ENCODE data around the gene CPOX.
"Not testable (repeated sequence)": the region's sequence is repeated elsewhere in the genome, so short reads cannot be mapped to it uniquely, and the experiment has no call there.

Gene CPOX

DNA sequence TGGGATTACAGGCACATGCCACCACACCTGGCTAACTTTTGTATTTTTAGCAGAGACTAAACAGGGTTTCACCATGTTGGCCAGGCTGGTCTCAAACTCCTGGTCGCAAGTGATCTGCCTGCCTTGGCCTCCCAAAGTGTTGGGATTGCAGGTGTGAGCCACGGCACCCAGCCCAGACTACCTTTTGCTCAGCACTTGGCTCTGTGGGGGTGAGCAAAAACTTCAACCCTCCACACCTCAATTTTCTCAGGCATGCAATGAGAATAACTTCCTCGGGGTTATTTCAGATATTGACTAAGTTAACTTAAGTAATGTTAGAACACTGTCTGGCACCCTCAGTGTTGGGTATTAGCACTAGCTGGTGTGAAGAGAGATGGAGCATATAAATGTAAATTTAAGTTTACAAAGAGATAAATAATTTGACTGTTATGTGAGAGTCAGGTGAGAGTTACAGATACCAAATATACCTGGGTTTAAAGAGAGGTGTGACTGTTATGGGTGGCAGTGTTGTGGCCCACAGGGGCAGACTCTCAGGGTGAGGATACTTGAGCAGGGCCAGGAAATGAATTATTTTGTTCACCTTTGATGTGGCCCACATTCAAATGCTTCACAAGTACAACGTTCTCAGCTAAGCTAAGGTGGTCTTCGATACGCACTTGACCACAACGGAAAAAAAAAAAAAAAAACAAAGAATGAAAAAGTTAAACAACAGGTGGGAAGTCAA lies 29.0 kb downstream of the CPOX start:
- in situ Hi-C loops (cut with MboI; ENCODE audit: low sequenced_read_pairs), result no loop called here

DNA sequence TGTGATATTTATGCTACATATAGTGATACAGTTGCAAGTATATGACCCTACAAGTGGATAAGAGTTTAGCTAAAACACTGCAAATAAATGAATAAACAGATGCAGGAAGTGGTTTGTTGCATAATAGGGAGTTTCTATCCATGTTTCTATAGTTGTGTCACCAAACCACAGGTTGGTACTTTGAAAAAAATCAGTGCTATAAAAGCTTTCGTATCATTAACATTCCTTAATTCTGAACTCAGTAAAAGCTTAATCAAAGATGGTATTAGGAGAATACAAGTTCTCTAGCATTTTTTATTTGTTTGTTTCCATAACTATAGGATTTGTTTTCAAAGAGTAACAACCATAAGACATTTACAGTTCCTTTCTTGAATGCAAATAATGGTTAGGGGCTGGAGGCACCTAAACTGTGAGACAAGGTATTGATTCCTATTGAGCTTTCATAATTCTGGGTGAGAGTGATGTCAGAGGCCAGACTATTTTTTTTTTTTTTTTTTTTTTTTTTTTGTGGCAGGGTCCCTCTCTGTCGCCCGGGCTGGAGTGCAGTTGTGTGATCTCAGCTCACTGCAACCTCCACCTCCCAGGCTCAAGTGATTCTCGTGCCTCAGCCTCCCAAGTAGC lies 29.6 kb downstream of the CPOX start:
- in situ Hi-C loops (cut with MboI; ENCODE audit: low sequenced_read_pairs), result no loop called here

DNA sequence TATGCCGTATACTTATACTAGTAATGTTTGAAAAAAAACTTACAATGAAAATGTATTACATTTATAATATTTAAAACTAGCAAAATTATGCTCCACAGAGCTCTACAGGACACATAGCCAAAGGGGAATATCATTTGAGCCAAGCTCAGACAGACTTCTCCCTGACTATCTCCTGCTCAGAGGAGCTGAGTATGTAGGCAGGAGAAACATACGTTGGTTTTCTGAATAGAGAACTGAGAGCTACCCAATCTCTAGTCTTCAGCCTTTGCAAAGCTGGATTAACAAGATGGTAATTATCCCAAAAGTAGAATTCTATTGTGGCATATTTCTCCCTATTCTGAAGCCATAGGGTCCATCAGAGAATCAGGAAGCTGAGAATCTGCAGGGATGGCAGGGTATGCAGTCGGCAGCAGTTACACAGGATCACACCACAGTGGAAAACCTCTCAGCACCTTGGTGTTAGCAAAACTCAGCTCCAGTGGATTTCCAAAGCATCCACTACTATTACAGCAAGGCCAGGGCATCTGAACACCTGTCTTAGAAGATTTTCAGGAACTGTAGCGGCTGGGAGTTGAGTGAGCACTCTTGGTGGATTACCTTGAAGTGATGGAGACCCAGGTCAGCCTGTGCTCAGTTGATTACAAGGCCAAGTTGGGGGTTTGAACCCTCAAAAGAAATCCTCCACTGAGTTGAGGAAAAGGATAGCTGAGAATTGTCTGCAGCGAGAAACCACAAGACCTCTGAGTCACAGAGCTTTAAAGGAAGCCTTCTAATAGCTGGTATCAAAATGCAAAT lies 31.5 kb downstream of the CPOX start:
- in situ Hi-C loops (cut with MboI; ENCODE audit: low sequenced_read_pairs), result no loop called here

DNA sequence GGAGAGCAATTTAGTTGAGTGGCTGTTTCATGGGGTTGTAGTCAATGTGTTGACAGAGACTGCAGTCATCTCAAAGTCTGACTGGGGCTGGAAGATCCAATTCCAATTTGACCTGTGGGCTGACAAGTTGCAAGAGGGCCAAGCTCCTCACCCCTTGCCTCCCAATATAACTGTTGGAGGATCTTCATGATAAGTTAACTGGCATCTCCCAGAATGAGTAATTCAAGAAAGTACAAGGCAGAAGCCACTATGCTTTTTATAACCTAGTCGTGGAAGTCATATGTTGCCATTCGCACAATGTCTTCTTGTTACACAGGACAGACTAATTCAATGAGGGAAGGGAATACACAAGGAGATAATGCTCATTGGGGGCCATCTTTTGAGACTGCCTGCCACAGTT lies 32.5 kb downstream of the CPOX start:
- in situ Hi-C loops (cut with MboI; ENCODE audit: low sequenced_read_pairs), result no loop called here

DNA sequence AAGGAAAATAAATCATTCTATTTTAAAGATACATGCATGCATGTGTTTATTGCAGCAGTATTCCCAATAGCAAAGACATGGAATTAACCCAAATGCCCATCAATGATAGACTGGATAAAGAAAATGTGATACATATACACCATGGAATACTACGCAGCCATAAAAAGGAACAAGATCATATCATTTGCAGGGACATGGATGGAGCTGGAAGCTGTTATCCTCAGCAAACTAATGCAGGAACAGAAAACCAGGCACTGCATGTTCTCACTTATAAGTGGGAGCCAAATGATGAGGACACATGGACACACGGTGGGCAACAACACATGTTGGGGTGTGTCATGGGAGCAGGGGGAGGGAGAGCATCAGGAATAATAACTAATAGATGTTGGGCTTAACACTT lies 33.6 kb downstream of the CPOX start:
- in situ Hi-C loops (cut with MboI; ENCODE audit: low sequenced_read_pairs), result not testable (repeated sequence)

DNA sequence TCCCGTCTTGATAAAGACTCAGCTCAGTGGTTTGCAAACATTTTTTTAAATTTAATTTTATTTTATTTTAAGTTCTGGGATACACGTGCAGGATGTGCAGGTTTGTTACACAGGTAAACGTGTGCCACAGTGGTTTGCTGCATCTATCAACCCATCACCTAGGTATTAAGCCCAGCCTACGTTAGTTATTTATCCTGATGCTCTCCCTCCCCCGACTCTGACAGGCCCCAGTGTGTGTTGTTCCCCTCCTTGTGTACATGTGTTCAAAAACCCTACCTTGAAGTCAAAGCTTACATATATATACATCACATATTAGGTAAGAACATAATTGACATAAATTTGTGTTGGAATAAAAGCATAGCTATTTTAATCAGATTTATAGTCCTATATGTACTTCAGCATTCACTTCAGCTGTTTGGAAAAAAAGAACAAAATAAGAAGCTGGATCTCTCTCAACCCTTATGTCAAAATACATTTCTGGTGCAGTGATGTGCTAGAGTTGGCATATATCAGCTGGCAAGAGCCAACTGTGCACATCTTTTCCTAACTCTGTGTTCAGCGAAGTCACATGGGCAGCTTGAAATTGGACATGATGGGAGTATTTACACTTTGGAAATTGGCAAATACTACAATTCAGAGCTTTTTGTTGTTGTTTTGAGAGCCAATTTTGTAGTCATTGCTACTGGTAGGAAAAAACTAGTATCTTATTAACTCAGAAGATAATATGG lies 35.1 kb downstream of the CPOX start:
- in situ Hi-C loops (cut with MboI; ENCODE audit: low sequenced_read_pairs), result no loop called here

DNA sequence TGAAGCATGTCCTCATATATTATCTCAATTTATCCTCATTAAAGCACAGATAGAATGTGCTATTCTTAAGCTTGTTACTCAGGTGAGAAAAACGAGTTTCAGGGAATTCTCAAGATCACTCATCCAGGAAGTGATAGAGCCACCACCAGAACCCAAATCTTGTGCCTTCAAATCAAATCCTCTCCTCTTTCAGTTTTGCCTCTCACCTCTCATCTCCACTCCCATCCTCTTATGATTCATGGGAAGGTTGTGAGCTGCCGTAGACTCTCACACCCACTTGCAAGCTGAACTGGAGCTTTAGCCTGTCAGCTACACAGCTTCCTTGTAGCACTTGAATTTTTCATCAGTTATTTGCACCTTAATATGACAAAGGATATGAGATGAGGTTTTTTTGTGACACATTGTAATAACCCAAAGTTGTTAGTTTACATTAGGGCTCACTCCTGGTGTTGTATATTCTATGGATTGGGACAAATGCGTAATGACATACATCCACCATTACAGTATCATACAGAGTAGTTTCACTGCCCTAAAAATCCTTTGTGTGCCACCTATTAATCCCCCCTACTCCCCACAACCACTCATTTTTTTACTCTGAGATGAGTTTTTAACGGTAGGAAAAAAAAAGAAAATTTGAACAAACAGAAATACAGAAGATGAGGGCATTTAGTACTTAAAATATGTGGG lies 35.9 kb downstream of the CPOX start:
- in situ Hi-C loops (cut with MboI; ENCODE audit: low sequenced_read_pairs), result no loop called here

DNA sequence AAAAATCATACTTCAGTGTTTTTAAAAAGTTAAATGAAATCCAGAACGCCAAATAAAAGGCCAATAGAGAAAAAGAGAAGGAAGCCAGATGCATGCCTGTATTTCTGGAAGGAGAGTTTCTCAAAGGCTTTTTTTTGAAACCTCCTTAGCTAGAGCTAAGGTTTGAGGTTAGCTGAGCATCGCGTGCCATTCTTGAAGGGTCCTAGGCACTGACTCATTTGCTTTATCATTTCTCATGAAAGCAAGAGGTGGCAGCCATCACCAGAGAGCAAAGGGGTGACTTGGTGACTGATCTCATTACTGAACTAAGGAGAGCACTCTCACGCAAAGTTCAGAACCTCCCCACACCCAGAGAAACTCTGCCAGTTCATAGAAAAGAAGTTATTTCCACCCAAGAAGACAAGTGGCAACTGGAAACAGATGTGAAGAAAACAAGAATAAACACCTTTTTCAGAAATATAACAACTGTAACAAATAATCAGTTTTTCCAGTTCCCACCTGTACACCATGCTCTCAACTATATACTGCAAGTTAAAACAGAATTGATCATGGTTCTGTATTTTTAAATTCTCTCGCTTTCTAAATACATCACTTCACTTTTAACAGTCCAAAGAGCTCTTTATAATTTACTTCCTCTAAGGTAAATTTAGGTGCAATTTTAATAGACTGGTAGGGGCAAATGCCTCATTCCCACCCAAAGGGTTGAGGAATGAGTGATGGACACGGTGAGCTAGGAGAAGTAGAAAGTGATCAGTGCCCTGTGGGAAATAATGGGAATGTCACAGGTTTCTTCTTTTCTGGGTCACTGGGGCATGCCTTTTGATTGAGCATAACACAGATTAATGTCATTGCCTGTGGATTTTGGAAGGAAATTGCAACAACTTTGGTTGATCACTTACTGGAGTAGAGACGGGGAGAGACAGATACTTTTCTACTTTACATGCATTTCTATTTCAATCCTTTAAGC lies 37.0 kb downstream of the CPOX start:
- in situ Hi-C loops (cut with MboI; ENCODE audit: low sequenced_read_pairs), result no loop called here

DNA sequence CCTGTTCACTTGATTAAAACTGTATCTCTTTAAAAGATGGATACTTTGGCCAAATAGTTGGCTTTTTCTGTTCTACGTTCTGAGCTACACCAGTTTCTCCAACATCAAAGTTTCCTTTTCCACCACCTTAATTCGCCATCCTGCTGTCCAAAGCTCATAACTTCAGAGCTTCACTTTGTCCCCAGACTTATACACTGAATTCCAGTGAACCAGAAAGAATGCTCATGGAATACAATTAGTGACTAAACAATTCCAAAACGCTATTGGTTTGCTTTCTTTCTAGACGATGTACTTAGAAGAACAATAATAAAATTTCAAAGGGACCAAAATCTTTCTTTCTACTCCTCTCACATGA lies 38.4 kb downstream of the CPOX start:
- in situ Hi-C loops (cut with MboI; ENCODE audit: low sequenced_read_pairs), result no loop called here

DNA sequence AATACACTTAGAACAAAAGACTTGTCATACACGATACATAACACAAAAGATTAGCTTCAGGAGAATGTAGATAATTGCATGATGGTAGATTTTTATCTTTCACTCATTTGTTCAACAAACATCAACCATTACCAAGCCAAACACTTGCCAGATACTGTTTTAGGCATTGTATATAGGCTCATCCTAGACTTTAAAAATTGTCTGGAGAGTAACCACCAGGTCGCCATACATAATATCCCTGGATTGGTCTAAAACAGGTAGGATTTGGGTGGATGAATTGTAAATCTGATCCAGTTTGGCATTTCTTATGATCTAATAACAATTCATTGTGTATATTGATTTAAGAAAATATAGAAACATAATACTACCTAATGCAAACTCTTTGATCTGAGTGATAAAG lies 38.8 kb downstream of the CPOX start:
- in situ Hi-C loops (cut with MboI; ENCODE audit: low sequenced_read_pairs), result no loop called here

DNA sequence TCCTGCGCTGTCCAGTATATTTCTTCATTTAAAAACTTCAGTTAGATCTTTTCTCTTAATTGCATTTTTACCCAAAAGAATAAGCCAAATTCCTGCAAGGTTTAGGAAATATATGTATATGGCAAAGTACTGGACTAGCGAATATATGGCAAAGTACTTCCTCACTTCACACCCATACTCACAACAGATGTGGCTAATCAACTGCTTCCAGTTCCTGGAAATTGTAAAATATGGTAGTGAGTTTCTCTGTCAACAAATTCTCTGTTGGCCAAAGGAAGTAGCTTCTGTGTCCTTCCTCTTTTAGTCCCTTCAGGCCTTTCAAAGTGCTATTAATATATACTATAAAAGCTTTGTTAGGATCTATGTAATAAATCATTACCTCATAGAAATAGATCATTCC lies 39.7 kb downstream of the CPOX start:
- in situ Hi-C loops (cut with MboI; ENCODE audit: low sequenced_read_pairs), result no loop called here

DNA sequence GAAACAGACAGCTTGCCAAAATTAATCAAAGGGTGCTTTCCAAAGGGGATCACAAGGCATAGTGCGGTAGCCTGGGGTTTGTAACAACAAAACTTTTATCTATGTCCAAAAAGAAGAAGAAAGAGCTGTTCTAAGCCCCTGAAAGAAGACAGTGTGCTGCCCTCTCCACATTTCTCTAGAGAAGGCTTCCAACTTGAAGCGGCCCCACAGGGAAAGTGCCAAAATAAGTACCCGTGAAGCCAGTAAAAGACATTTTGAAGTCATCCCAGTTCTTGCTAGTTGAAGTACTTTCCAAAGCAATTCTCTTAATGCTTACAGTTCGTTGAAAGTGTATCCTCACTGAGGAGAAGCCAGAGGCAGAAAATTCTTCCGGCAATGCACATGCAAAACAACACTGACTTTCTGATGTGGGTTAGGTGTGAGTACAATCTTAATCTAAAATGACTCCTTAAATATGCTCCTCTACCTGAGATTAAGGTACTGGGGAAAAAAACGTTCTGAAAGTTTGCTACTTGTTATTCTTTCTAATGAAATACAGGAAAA lies 40.3 kb downstream of the CPOX start:
- in situ Hi-C loops (cut with MboI; ENCODE audit: low sequenced_read_pairs), result no loop called here

DNA sequence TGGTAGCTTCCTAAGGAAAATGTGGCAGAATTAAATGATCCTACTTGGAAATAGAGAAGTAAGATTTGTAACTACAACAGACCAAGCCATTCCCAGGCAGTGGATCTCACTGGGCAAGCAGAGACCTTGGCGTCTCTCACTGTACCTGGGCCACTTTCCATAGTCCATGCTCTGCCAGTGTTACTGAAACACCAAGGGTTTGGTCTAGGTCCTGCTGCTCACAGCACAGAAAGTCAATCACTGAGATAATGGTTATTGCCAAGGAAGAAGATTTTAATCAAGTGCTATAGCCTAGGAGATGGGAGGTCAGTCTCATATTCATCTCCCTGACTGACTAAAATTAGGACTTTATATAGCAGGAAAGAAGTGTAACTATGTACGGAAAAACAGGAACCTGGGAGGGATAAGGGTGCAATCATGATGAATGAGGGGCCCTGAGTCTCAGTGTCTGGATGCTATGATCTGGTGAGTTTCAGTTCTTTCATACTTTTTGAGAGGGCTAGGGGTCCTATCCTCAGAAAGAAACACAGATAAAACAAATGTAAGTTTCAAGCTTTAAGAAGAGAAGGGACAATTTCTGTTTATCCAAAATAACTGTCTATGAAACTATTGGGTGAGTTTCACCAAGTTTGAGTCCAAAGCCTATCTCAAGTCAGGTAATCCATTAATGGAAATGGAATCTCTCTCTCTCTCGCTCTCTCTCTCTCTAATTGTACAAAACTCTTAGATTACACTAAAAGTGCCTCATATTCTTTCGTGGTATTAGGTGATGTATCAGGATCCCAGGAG lies 41.0 kb downstream of the CPOX start:
- in situ Hi-C loops (cut with MboI; ENCODE audit: low sequenced_read_pairs), result no loop called here

DNA sequence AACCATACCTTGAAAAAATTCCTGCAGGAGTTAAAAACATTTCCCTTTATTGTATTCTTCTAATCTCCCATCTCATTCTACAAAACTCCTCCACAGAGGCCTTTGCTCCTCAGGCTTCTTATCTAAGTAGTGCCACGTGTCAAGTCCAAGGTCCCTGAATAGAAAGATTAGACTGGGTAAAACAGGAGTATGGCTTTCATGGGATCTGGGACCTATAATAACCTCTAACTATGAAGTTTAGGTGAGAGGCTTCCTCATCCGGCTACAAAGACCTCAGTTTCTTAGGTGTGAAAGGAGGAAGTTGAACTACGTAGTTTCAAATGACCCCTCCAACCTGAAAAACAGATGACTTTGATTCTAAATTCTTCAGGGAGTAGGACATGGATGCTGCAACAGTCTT lies 41.7 kb downstream of the CPOX start:
- in situ Hi-C loops (cut with MboI; ENCODE audit: low sequenced_read_pairs), result no loop called here

DNA sequence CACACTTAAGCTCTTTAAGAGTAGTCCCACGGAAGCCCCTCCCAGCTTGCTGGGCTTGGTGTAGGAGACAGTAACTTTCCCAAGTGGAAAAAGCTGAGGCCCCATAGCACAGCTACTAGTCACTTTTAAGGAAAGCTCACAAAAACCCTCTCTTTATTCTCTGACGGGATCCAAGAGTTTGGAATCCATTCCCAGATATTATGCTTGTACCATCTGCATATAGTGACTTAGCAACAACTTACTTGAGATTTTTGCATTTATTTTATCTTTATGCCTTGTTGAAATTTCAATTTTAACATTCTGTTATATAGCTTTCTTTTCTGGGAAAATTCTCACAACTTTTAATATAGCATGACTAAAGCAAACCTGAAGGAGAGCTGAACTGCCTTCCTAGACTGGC lies 42.2 kb downstream of the CPOX start:
- in situ Hi-C loops (cut with MboI; ENCODE audit: low sequenced_read_pairs), result no loop called here

DNA sequence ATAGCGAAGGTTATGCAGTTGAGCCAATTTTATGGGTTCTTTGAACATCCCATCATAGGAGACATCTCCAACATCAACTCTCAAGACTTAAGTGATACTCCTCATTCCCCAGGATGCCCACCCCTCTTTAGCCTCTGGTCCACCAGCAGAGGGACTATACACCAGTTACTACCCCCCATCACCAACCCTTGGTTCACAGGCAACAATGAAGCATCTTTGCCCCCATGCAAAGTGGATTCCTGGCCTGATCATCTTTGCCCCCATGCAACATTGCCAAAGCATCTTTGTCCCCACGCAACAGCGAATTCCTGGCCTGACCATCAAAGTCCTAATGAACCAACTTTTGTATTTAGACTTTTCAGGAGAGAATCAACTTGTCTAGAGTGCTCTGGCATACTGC lies 42.6 kb downstream of the CPOX start:
- in situ Hi-C loops (cut with MboI; ENCODE audit: low sequenced_read_pairs), result no loop called here

DNA sequence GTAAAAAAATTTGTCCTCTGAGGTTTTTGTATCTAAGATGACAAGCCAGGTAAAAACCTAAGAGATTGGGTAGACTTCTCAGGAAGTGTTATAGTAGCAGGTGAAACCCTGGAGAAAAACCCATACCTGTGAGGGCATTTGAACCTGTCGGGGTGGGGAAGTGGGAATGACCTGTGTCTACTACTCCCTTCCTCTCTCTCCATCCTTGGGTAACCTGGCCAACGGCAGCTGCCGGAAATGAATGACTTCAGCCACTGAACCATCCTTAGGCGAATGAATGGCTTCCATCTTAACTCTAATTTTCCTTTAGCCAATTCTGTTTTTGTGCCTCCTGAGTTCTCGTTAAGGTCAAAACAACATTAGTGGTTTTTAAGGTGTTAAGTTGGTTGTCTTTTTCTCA lies 44.9 kb downstream of the CPOX start:
- in situ Hi-C loops (cut with MboI; ENCODE audit: low sequenced_read_pairs), result no loop called here

DNA sequence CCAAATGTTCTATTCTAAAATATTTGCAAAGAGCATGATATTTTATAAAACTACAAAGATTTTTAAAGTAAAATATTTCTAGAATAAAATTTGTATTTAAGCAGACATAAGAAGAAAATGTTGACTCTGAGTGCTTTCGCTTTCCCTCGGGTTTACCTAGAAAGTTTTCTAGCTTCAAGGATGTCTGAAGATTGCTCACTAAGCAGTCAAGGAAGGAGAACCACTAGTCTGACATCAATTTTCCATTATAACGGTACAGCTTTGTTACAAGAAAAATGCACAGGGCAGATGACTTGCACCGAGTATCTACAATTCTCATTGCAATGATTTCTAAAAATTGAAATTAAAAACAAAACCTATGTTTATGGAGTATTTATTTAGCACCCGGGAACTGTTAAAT lies 47.5 kb downstream of the CPOX start:
- in situ Hi-C loops (cut with MboI; ENCODE audit: low sequenced_read_pairs), result no loop called here

DNA sequence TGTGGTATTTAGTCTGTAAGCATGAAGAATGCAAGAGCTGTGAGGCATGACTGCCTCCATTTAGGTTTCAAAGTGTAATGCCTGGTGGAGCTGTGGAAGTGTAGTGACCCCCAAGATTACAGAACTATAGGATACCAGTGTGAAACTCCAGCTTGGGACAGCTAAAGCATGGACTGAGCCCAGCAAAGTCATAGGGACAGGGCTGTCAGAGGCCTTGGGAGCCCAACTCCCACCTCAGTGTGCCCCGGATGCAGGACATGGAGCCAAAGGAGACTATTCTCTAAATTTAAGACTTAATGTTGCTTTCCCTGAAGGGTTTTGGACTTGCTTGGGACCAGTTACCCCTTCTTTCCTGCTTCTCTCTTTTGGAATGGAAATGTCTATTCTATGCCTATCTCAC lies 50.8 kb downstream of the CPOX start:
- in situ Hi-C loops (cut with MboI; ENCODE audit: low sequenced_read_pairs), result no loop called here
